ENCODE measurements around the gene ZBTB5.
A peak's percentile ranks its signal among the peaks of the same experiment; 100 is the strongest.
"Not testable (repeated sequence)": the region's sequence is repeated elsewhere in the genome, so short reads cannot be mapped to it uniquely, and the experiment has no call there.

Gene ZBTB5

DNA sequence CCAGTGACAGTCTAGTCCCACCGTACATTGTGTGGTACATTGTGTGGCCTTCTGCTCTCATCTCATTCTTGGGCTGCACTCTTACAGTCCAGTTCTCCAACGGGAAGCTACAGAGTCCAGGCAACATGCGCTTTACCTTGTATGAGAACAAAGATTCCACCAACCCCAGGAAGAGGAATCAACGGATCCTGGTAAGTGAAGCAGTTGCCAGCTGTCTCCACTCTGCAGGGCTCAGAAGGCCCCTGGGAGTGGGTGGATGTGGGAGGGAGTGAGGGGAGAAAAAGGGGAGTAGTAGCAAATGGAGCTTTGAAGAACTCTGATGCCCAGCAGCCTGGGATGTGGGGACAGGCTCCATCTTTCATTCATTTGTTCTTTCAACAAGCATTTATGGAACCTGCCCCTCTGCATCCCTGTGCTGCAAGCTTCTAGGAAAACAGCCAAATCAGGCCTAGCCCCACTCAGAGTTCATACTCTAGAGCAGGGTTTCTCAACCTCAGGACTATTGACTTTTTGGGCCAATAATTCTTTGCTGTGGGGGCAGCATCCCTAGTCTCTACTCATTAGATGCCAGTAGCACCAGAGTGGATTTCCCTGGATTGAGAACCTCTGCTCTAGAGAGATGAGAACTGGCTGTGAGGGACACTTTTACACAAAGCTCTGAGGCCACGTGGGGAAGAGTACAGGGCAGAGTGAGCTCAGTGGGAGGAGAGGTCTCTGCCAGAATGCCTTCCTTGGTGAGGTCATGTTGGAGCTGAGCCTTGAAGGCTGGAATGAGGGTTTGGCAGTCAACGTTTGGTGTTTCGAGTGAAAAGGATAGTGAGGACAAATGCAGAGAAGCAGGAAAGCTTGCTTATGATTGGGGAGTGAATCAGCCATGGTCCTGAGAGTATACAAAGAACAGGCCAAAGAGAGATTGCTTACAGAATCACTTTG is 21.6 kb upstream of the ZBTB5 start:
- peak; percentile 98 for DNase-seq (ENCODE audit: low read depth, low spot score)

- peak; percentile 44 for DNase-seq (ENCODE audit: low read depth, low spot score)
Measured at GRCh38 chr9:37486256-37486615, 21.0 kb upstream of the ZBTB5 start.

DNA sequence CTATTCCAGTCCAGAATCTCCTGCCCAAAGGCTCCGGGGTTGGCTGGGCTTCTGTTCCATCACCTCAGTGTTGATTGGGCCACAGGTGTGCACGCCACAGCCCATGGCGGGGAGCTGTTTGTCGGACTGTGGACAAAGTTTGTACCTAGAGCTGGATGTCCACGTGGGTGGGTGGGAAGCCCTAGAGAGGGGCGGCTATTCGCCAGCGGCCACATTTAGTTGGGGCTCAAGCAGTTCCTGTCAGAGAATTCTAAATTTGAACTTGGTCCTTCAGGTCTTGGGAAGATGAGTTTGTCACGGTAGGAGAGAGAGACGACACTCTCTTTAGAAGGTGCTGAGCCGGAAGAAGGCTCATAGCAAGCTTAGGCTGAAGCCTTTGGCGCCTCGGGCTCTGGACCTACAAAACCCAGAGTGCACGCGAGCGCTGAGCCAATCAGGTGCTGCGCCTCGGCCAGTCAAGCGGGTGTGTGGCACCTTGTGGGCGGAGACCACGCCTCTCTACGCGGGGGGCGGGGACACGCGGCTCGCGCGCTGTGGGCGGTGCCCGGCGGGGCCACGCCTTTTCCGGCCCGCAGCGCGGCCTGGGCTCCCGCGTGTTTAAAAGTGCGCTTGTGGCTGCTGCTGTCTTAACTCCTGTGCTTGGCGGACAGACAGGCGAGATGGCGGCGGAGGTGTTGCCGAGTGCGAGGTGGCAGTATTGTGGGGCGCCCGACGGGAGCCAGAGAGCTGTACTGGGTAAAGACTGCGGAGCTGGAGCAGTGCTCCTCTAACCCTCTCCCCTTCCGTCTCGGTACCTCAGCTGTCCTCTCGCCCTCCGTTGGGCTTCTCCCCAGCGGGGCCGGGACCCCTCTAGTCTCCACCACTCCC is 20.4 kb upstream of the ZBTB5 start, which contains the start of gene POLR1E:
Gene POLR1E, plus strand, starts transcription at position 560 of the 867 bp plus-strand sequence. Its CDS starts 100 bp downstream, at position 660.
- DNase-seq (ENCODE audit: low read depth, low spot score), result peak; percentile 98

- no peak for DNase-seq (ENCODE audit: low read depth, low spot score)
Measured at GRCh38 chr9:37480759-37481158, 15.5 kb upstream of the ZBTB5 start.

DNA sequence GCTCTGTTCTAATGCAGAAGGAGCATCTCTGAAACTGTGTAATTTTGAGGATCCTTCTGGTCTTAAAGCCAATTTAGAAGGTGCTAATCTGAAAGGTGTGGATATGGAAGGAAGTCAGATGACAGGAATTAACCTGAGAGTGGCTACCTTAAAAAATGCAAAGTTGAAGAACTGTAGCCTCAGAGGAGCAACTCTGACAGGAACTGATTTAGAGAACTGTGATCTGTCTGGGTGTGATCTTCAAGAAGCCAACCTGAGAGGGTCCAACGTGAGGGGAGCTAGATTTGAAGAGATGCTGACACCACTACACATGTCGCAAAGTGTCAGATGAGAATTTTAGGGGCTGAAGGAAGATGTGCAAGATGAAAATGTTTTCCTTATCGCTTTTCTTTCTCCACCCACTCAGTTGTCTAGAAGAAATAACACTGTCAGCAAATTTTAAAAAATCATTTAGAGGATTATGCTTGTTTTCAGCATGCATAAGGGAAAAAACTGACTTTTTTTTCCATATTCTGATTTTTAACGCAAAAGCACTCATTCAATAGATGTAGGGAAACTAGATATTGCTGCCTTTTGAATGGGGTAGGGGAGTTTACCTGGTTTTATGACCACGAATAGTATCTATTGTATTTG is 12.9 kb upstream of the ZBTB5 start:
- not testable (repeated sequence) for DNase-seq (ENCODE audit: low read depth, low spot score)

DNA sequence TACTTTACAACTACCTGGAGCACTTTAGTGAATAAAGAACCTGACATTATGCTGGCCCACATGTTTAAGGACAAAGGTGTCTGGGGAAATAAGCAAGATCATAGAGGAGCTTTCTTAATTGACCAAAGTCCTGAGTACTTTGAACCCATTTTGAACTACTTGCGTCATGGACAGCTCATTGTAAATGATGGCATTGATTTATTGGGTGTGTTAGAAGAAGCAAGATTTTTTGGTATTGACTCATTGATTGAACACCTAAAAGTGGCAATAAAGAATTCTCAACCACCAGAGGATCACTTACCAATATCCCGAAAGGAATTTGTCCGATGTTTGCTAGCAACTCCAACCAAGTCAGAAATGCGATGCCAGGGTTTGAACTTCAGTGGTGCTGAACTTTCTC is 12.2 kb upstream of the ZBTB5 start:
- DNase-seq (ENCODE audit: low read depth, low spot score), result not testable (repeated sequence)

- DNase-seq (ENCODE audit: low read depth, low spot score), result no peak
Measured at GRCh38 chr9:37476930-37477329, 11.7 kb upstream of the ZBTB5 start.

- no peak for DNase-seq (ENCODE audit: low read depth, low spot score)
Measured at GRCh38 chr9:37474438-37474837, 9.2 kb upstream of the ZBTB5 start.

DNA sequence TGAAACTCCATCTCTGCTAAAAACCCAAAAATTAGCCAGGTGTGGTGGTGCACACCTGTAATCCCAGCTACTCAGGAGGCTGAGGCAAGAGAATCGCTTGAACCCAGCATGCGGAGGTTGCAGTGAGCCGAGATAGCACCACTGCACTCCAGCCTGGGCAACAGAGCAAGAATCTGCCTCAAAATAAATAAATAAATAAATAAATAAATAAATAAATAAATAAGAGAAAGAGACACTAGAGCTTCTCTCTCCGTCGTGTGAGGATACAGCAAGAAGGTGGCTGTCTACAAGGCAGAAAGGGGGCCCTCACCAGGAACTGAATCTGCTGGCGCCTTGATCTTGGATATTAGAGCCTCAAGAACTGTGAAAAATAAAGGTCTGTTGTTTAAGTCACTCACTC is 8.7 kb upstream of the ZBTB5 start:
- DNase-seq (ENCODE audit: low read depth, low spot score), result not testable (repeated sequence)

- DNase-seq (ENCODE audit: low read depth, low spot score), result peak; percentile 94
Measured at GRCh38 chr9:37471942-37472684, 6.9 kb upstream of the ZBTB5 start.

GRCh38 chr9:37468620-37469019 is 3.4 kb upstream of the ZBTB5 start:
- no peak for DNase-seq (ENCODE audit: low read depth, low spot score)

DNA sequence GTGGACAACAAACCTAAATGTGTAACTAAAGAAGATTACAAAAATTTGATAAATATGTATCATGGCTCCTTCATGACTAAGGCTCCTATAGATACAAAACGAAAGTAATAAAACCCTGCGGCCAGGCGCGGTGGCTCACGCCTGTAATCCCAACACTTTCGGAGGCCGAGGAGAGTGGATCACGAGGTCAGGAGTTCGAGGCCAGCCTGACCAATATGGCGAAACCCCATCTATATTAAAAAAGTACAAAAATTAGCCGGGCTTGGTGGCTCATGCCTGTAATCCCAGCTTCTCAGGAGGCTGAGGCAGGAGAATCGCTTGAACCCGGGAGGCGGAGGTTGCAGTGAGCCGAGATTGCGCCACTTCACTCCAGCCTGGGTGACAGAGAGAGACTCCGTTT is 2.3 kb upstream of the ZBTB5 start:
- DNase-seq (ENCODE audit: low read depth, low spot score), result not testable (repeated sequence)

DNA sequence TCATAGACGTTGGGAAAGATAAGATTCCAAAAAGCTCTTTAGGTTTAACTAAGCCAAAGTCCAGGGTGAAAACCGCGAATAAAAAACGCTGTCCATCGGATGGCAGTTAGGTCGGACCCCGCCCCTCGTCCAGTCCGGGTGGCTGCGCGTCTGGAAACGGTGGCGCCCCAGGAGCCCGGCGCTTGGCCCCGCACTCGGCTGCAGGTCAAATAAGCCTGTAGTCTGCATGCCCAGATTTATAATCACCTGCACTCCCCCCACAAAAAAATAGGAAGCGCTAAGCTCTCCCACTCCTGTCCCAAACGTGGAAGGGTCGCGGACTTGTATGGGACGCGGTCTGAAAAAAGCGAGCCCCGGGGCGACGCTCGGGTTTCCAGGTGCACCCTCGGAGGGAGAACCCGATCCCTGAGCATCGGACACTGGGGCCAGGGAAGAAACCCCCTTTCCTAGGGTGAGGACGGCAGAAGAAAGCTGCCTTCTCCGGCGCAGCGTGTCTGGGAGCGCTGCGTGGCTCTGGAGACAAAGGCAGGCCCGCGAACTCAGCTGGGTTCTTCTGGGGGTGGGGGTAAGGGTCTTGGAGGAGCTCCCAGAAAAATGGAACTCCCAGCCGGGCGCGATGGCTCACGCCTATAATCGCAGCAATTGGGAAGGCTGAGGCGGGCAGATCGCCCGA is 923 bp upstream of the ZBTB5 start:
- peak; percentile 94 for DNase-seq (ENCODE audit: low read depth, low spot score)

- peak; percentile 91 for DNase-seq (ENCODE audit: low read depth, low spot score)
Measured at GRCh38 chr9:37464426-37465248, 613 bp downstream of the ZBTB5 start.

DNA sequence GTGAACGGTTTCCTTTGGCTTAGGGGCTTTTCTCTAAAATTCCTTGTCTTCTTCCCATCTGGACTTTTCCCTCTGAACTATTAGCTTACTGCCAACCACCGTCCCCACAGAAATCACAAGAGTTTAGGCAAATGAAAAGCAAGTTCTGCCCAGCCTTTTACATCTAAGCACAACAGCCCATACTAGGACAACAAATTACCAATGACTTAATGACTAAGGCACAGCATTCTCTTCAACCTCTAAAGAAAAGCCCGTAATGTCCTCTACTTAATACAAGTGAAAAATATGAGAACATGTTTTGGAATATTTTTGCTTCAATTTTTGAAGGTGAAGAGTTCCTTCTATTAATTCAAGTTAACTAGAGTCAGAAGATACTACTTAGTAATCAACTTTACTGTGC is 1.2 kb downstream of the ZBTB5 start:
- DNase-seq (ENCODE audit: low read depth, low spot score), result peak; percentile 21

GRCh38 chr9:37456817-37457216 is 8.4 kb downstream of the ZBTB5 start:
- DNase-seq (ENCODE audit: low read depth, low spot score), result no peak

- no peak for DNase-seq (ENCODE audit: low read depth, low spot score)
Measured at GRCh38 chr9:37455884-37456647, 9.2 kb downstream of the ZBTB5 start.

DNA sequence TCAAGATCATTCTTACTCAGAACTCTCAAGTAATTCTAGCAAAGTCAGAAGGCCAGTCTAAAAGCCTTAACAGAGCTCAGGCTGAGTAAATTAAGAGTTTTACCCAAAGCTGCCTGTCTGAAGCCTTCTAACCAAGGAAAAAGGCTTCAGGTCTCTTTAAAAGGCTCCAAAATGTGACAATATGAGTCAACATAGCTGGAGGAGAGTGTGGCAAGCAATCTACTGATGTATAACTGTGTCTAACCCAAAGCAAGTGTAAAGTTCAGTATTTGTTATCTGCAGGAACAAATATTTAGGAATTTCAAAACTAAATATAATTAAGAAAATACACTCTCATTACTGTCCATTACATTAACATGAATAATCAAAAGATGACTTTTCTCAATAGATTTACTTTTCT is 11.0 kb downstream of the ZBTB5 start:
- DNase-seq (ENCODE audit: low read depth, low spot score), result no peak

DNA sequence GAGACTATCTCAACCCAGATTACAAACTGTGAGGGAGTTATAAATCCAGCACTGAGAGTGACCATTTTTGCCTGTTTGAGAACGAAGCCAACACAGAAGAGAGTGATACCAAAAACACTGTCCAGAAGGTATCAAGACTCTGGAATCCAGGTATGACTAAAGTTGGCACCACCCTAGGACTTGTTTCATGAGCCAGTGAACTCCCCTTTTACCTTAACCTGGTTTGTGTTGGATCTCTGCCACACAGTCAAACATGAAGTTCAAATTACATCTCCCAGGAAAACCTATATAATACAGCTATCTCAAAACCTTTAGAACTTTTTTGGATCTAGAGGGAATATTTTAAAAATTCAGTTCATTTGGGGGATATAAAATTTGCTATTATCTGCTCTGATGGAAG is 11.4 kb downstream of the ZBTB5 start:
- DNase-seq (ENCODE audit: low read depth, low spot score), result no peak

All from astrocyte of the hippocampus (primary cell).